GM21528 (cell line): ENCODE data around the gene MMP19.
"Not testable (repeated sequence)": the region's sequence is repeated elsewhere in the genome, so short reads cannot be mapped to it uniquely, and the experiment has no call there.

Experiments
- ATAC-seq: cut with Tn5 transposase; IDR thresholded peaks from one replicate; pipeline ENCODE4 v1.9.1; 2021; ENCODE audit warnings: mild to moderate bottlenecking, moderate library complexity; ENCODE audit not compliant: unreplicated experiment, low FRiP score

Gene MMP19

DNA sequence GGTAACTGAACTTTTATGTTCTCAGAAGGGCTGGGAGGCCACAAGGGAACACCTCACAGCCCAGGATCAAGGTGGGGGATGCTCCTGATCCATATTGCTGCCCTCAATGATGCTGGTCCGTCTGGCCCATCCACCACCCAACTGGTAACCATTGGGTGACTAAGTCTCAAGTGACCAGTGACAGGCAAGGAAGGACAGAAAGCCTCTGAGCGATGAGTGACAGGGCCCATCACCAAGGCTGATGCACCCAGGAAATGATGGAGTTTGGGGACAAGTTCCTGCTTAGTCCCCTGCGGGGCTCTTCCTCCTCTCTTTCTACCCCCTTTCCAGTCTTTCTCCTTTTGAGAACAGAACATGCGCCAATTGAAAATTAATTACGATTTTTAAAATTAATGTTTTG lies 2.6 kb upstream of the MMP19 start:
- ATAC-seq: no peak

DNA sequence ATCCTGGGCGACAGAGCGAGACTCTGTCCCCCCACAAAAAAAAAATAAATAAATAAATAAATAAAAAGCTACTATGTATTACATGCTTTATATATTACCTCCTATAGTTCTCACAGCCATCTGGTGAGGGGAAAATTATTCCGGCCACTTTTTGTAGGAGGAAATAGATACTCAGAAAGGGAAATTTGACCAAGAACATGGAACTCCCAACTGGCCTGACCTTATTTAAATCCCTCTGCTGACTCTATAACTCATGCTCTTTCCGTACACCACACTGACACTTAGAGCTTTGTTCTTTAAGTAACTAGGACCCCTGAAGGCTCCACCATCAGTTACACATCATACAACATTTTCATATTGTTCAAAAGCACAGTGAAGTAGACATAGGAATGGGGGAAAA lies 2.2 kb upstream of the MMP19 start:
- ATAC-seq: no peak

- ATAC-seq: no peak
Observed at GRCh38 chr12:55843431-55843830, 695 bp upstream of the MMP19 start.

DNA sequence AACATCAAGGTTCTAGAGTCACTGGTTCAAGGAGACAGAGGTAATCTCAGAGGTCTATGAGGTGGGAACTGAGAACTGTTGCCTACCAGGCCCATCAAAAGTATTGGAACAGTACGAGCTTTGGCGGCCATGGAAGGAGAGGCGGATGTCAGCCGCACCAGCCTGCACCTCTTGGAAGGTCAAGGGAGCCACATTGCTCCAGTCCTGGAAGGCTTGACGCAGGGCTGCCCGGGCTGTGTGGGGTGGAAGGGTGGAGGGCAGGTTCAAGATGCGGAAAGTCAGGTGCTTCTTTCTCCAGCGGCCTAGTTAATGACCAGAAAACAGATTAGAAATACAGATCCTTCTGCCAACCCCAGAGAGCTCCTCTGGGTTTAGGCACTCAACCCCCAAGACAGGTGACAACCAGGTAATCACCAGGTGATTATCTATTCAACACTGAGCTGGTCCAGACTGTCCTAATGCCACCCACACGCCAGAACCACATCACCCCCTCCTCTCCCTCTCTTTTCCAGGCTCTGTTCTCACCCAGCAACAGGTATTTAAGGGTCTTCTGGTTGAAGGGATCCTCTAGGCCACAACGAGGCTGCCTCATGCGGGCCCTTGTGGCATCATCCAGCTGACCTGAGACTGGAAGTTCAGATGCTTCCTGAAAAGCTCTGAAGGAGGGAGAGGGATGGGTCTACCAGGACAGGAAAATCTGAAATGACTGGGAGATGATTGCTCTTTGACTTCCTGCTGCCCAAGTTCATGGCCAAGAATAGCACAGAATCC lies 2.0 kb downstream of the MMP19 start:
- ATAC-seq: no peak

- no peak for ATAC-seq
Observed at GRCh38 chr12:55839345-55840140, 3.2 kb downstream of the MMP19 start.

- ATAC-seq: no peak
Observed at GRCh38 chr12:55838361-55838760, 4.4 kb downstream of the MMP19 start.

DNA sequence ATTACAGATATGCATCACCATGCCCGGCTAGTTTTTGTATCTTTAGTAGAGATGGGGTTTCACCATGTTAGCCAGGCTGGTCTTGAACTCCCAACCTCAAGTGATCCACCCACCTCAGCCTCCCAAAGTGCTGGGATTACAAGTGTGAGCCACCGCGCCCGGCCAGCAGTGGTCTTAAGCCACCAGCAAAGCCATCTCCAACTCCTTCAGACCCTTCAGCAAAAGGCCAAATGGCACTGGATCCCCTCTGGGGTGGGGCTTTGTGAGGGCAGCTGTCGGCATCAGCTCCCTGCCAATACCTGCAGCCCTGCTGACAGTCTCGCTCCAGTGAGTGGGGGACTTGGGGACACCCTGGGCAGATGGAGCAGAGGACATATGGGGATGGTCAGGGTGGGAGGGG lies 8.3 kb downstream of the MMP19 start:
- not testable (repeated sequence) for ATAC-seq

DNA sequence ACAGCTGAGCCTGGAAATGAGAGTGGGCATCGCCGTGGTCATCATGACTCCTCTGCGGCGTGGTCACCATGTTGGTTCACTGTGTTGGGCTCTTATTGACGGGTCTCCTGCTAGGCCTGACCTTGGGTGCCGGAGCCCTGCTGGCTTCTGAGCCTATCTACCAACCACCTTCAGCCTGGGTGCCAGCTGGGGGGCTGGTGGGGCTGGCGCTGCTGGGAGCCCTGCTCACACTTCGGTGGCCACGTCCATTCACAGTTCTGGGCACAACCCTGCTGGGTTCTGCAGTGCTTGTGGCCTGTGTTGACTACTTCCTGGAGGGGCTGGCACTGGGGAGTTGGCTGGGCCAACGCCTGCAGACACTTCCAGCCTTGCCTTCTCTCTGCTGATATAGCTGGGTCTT lies 9.7 kb downstream of the MMP19 start:
- no peak for ATAC-seq

GRCh38 chr12:55831447-55831815 lies 11.3 kb downstream of the MMP19 start:
- no peak for ATAC-seq

DNA sequence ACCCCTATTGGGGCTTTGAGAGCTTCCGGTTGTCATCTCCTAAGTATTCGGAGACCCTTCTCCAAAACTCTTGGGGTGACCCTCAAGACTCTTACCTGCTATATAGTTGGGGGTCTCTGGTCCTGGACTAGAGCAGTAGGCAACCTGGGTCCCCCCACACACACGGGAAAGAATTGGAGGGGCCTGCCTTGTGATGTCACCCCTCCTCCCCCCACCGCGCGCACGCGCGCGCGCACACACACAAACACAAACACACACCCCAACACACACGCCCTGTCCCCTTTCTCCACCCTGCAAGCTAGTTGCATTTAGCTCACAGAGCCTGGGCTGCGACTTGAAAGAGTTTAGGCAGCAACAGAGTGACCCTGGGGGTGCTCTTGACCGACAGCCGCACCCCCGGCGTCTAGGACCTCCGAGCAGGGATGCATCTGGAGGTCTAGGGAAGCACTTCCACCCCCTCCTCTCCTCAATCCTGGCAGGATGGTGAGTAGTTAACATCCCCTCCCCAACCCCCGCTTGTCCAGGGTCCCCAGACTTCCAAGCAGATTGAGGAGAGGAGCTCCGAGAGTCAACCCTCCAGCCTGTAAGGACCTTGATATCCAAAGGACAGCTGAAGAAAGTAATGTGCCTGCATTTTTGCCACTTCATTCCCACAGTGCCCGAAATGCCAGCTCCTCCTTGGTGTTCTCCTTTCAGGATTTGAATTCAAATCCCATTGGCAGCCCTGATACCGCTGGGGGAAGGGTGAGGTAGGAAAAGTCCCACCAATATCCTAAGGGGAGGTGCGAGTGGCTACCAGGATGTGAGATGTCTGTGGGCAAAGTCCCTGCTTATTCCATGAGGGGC lies 11.9 kb downstream of the MMP19 start:
- no peak for ATAC-seq

DNA sequence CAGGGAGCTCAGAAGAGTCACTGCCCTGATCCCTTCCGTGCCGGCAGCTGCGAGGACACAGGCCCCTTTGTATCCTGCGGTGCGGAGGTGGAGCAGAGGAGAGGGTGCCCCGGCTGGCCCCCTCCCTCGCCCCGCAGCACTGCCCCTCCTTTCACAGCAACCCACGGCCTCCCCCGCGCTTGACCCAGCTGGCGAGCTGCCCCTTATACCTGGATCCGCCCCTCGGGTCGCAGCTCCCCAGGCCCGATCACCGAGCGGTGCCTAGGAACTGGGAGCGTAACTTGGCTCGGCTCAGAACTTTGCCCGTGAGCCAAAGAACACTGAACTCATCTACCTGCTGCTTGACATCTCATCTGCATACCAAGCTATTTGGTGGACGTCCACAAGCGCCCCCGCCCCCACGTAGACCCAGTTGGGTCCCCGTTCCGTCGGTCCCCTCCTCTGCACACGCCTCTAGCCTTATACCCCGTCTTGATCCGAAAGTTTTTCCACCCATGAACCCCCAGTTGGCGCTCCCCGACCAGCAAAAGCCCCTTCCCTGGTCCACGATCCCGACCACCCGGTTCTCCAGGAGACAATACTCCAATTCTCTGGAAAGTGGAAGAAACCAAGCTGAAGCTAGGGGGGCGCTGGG lies 12.7 kb downstream of the MMP19 start:
- ATAC-seq: peak; percentile 28

- no peak for ATAC-seq
Observed at GRCh38 chr12:55828357-55828756, 14.4 kb downstream of the MMP19 start.

DNA sequence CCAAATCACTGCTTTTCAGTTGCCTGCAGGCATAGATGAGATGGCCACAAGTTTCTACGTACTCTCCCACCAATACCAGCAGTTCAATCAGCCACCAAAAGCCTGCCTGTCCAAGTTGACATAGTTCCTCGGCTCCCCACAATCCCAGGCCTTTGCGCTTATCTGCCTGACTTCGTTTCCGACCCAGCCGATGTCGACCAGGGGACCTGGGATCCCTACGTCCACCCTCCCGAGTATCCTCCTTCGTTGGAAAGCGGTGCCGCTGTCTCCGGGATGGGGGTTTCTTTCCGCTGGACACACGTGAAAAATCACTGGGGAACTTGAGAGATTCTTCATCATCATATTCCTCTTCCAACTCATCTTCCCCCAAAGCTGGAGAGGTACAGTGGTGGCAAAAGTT lies 14.9 kb downstream of the MMP19 start:
- ATAC-seq: no peak

DNA sequence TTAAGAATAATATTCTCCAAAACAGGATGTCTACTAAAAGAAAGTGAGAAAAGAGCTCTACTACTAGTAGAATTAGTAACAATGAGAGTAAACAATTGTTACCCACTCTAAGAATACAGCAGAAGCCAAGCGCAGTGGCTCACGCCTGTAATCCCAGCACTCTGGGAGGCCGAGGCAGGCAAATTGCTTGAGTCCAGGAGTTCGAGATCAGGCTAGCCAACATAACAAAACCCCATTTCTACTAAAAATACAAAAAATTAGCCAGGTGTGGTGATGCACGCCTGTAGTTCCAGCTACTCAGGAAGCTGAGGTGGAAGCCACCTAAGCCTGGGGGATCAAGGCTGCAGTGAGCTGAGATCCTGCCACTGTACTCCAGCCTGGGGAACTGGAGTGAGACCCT lies 18.0 kb downstream of the MMP19 start:
- no peak for ATAC-seq

- ATAC-seq: no peak
Observed at GRCh38 chr12:55823419-55823818, 19.3 kb downstream of the MMP19 start.

DNA sequence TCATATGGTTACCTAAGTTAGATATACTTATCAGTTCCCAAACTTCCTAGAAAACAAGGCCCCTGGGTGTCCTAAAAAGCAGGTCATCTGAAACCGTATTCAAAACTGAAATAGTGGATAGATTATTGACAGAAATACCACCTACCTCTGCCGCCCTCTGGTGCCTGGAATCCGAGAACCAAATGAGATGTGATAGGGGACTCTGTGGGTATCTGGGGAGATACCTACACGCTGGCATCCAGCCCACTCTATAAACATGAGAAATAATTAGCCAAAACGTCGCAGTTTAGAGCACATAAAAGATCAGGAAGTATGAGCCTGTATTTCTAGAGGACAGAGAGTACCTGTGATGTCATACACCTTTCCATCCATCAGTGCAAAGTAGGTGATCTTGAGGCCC lies 20.5 kb downstream of the MMP19 start:
- ATAC-seq: no peak

GRCh38 chr12:55820679-55821078 lies 22.1 kb downstream of the MMP19 start:
- ATAC-seq: no peak

DNA sequence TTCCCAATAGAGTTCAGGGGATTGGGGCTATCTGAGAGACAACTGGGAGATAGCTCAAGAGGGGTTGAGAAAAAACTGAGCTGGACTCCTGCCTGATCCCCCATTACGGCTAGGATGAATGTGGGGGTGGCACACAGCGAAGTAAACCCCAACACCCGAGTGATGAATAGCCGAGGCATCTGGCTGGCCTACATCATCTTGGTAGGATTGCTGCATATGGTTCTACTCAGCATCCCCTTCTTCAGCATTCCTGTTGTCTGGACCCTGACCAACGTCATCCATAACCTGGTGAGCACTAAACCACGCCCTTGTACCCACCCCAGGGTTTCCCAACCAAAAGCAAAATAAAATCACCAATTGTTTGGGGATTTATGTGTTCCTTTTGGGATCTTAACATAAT lies 23.9 kb downstream of the MMP19 start:
- no peak for ATAC-seq

DNA sequence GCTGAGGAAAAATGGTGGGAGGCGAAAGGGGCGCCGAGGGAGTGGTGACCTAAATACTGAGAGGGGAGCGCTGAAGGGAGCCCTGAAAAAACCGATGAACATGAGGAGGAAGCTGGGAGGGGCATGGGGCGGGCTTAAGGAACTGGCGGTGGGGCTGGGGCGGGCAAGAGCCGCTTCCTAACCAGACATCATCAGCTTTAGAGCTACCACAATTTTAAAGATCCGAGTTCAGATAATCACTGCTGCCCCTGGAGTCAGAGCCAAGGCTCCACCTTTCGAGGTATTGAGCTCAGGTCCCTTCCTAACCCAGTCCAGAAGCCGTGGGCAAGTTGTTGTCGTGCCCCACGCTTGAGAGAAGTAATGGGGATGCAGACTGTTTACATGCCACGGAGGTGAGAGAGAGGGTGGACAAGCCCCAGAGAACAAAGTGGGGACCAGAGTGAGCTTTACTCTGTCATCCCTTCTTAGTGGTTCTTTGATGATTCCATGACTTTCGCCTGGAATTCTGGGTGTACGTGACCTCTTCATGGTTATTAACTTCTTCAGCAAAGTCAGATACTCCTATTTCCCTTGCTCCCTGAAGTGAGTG lies 24.5 kb downstream of the MMP19 start:
- ATAC-seq: peak; percentile 27
